H1 (cell line): ENCODE data around the gene CDC42SE2. TPM values are rescaled to one million over a fixed set of nuclear protein-coding genes. Genes with fewer than 3 reads are reported as not detected.
"Not testable (repeated sequence)": the region's sequence is repeated elsewhere in the genome, so short reads cannot be mapped to it uniquely, and the experiment has no call there.

Experiments
- CTCF ChIA-PET: fragments of 300-600 bp; sonication (Branson Sonifier 250); formaldehyde crosslinking; loops from one replicate; lab custom pipeline; 2021; ENCODE audit not compliant: partially characterized antibody; lab: Charles Lee
- POLR2A ChIA-PET: fragments of 300-600 bp; sonication (Branson Sonifier 250); formaldehyde crosslinking; loops from one replicate; lab custom pipeline; 2021; ENCODE audit warnings: inconsistent platforms; ENCODE audit not compliant: partially characterized antibody; lab: Charles Lee
- DNase-seq, 2 experiments: peaks; one replicate each; pipeline versions ENCODE4 v3.0.0 to v3.0.0-alpha.2; 2010 to 2022; ENCODE audit warnings: low spot score in 2 of 2, low read depth in 1 of 2, mixed read lengths in 1 of 2
- FAIRE-seq: peaks from 2 replicates; lab custom pipeline; 2011; peaks lifted over from hg19 to GRCh38; lab: Jason Lieb, UNC
- H2AFZ ChIP-seq: 2 replicates; pipeline ENCODE4 v1.8.1; 2012; ENCODE audit warnings: low read length, inconsistent platforms
- H2AK5ac ChIP-seq: 2 replicates; pipeline ENCODE4 v1.6.1; 2013; ENCODE audit warnings: low read depth, low read length
- H2BK120ac ChIP-seq: replicated peaks from 2 replicates; pipeline ENCODE3; 2013; ENCODE audit warnings: low read depth, low read length, inconsistent platforms
- H2BK12ac ChIP-seq: 2 replicates; pipeline ENCODE4 v1.6.1; 2013; ENCODE audit warnings: low read depth, low read length
- H2BK15ac ChIP-seq: 2 replicates; pipeline ENCODE4 v1.6.1; 2013; ENCODE audit warnings: low read length
- H2BK20ac ChIP-seq: 2 replicates; pipeline ENCODE4 v1.6.1; 2013; ENCODE audit warnings: low read length
- H2BK5ac ChIP-seq: 2 replicates; pipeline ENCODE4 v1.6.1; 2013; ENCODE audit warnings: low read depth, low read length
- H3K14ac ChIP-seq: 2 replicates; pipeline ENCODE4 v1.6.1; 2013; ENCODE audit warnings: inconsistent platforms; ENCODE audit not compliant: insufficient read length
- H3K18ac ChIP-seq: 2 replicates; pipeline ENCODE4 v1.6.1; 2013; ENCODE audit warnings: low read length; ENCODE audit errors: extremely low read depth
- H3K23ac ChIP-seq: 2 replicates; pipeline ENCODE4 v1.6.1; 2013; ENCODE audit warnings: inconsistent platforms; ENCODE audit not compliant: insufficient read length
- H3K23me2 ChIP-seq: 2 replicates; pipeline ENCODE4 v1.6.1; 2013; ENCODE audit warnings: low read depth, low read length
- H3K27ac ChIP-seq: 2 replicates; pipeline ENCODE4 v1.6.1; 2011; ENCODE audit warnings: low read depth, low read length, inconsistent platforms
- H3K27me3 ChIP-seq, 4 experiments: replicated peaks in 1 of 4; 1 replicate in 1 of 4; 2 replicates in 3 of 4; pipeline versions ENCODE4 v1.6.1 to v1.8.1; 2011 to 2013; ENCODE audit warnings: low read length in 3 of 4, mild to moderate bottlenecking in 3 of 4, inconsistent platforms in 2 of 4, mixed read lengths in 2 of 4, moderate library complexity in 1 of 4; ENCODE audit not compliant: control insufficient read depth in 3 of 4, insufficient read depth in 3 of 4; ENCODE audit errors: extremely low read depth in 1 of 4
- H3K36me3 ChIP-seq, 4 experiments: 2 replicates each; pipeline versions ENCODE4 v1.6.1 to v1.8.1; 2011 to 2013; ENCODE audit warnings: mild to moderate bottlenecking in 4 of 4, low read length in 3 of 4, moderate library complexity in 2 of 4, control low read depth in 1 of 4, inconsistent platforms in 1 of 4; ENCODE audit not compliant: insufficient read depth in 4 of 4, control insufficient read depth in 2 of 4
- H3K4ac ChIP-seq: replicated peaks from 2 replicates; pipeline ENCODE3; 2013; ENCODE audit warnings: low read length, low read depth, mixed read lengths, inconsistent platforms; ENCODE audit not compliant: insufficient read length
- H3K4me1 ChIP-seq, 4 experiments: replicated peaks in 1 of 4; 1 replicate in 1 of 4; 2 replicates in 3 of 4; pipeline versions ENCODE4 v1.6.1 to v1.8.1; 2011 to 2013; ENCODE audit warnings: low read length in 3 of 4, inconsistent platforms in 2 of 4, mixed read lengths in 1 of 4; ENCODE audit not compliant: insufficient read depth in 4 of 4, control insufficient read depth in 3 of 4
- H3K4me2 ChIP-seq, 2 experiments: 2 replicates each; pipeline versions ENCODE4 v1.6.1 to v1.8.1; 2011 to 2013; ENCODE audit warnings: low read depth in 2 of 2, low read length in 2 of 2, control low read depth in 1 of 2, inconsistent platforms in 1 of 2, mild to moderate bottlenecking in 1 of 2; ENCODE audit not compliant: insufficient read depth in 1 of 2
- H3K4me3 ChIP-seq, 4 experiments: fragments of 200-600, 300-600 bp in 1 of 4; sonication (generic), shearing (Covaris generic), sonication (Bioruptor Twin) in 1 of 4; 2 replicates each; pipeline versions ENCODE4 v1.5.1 to v1.8.1; 2011 to 2016; ENCODE audit warnings: low read length in 4 of 4, low read depth in 3 of 4, control low read depth in 2 of 4, inconsistent platforms in 2 of 4, mild to moderate bottlenecking in 2 of 4, mixed read lengths in 1 of 4, moderate library complexity in 1 of 4; ENCODE audit not compliant: insufficient read depth in 2 of 4; ENCODE audit errors: extremely low read depth in 1 of 4
- H3K56ac ChIP-seq: replicated peaks from 2 replicates; pipeline ENCODE3; 2013; ENCODE audit warnings: low read depth, mild to moderate bottlenecking, mixed read lengths, low read length, inconsistent platforms; ENCODE audit not compliant: insufficient read length
- H3K79me1 ChIP-seq: 2 replicates; pipeline ENCODE4 v1.6.1; 2013; ENCODE audit warnings: low read depth, low read length, control low read depth
- H3K79me2 ChIP-seq, 2 experiments: 2 replicates each; pipeline versions ENCODE4 v1.6.1 to v1.8.1; 2012 to 2013; ENCODE audit warnings: low read length in 2 of 2, mild to moderate bottlenecking in 2 of 2, inconsistent platforms in 1 of 2; ENCODE audit not compliant: insufficient read depth in 2 of 2, control insufficient read depth in 1 of 2
- H3K9ac ChIP-seq, 4 experiments: replicated peaks in 1 of 4; 1 replicate in 1 of 4; 2 replicates in 3 of 4; pipeline versions ENCODE4 v1.6.1 to v1.8.1; 2011 to 2013; ENCODE audit warnings: low read depth in 3 of 4, low read length in 3 of 4, control low read depth in 2 of 4, mild to moderate bottlenecking in 2 of 4, moderate library complexity in 2 of 4, inconsistent platforms in 1 of 4; ENCODE audit errors: extremely low read depth in 1 of 4
- H3K9me3 ChIP-seq, 2 experiments: 2 replicates each; pipeline versions ENCODE4 v1.6.1 to v1.8.1; 2012 to 2013; ENCODE audit warnings: mild to moderate bottlenecking in 2 of 2, moderate library complexity in 2 of 2, control low read depth in 1 of 2, inconsistent platforms in 1 of 2, low read depth in 1 of 2, low read length in 1 of 2, mixed read lengths in 1 of 2; ENCODE audit not compliant: insufficient read depth in 2 of 2
- H4K20me1 ChIP-seq, 2 experiments: replicated peaks in 1 of 2; 2 replicates each; pipeline versions ENCODE3 to v1.8.1; 2011 to 2013; ENCODE audit warnings: inconsistent platforms in 2 of 2, low read length in 2 of 2, mild to moderate bottlenecking in 1 of 2; ENCODE audit not compliant: insufficient read depth in 2 of 2, control insufficient read depth in 1 of 2
- H4K5ac ChIP-seq: 2 replicates; pipeline ENCODE4 v1.6.1; 2013; ENCODE audit warnings: low read length, low read depth, mixed read lengths, inconsistent platforms; ENCODE audit not compliant: insufficient read length
- H4K8ac ChIP-seq: 2 replicates; pipeline ENCODE4 v1.8.0; 2013; ENCODE audit warnings: mild to moderate bottlenecking, moderate library complexity, low read length, inconsistent platforms; ENCODE audit not compliant: insufficient read depth; ENCODE audit errors: extremely low read depth
- H4K91ac ChIP-seq: replicated peaks from 2 replicates; pipeline ENCODE3; 2013; ENCODE audit warnings: low read length, mixed read lengths, inconsistent platforms; ENCODE audit not compliant: insufficient read length
- WGBS, 2 experiments: shearing (Covaris generic) in 1 of 2; methylation state at CpG; one replicate each; pipeline versions ENCODE4 v1.1.6 to v1.1.7; 2013 to 2015; ENCODE audit warnings: low lambda C conversion rate in 2 of 2, mixed read lengths in 2 of 2, inconsistent platforms in 1 of 2, low coverage in 1 of 2, missing lambda C conversion rate in 1 of 2; ENCODE audit not compliant: insufficient replicate concordance in 2 of 2, insufficient coverage in 1 of 2, insufficient read length in 1 of 2; ENCODE audit errors: extremely low coverage in 1 of 2, missing lambda C conversion rate in 1 of 2; 5-methylcytosine and 5-hydroxymethylcytosine counted together
- polyA plus RNA-seq, 7 experiments: library from polyadenylated mRNA; depleted of rRNA in 3 of 7; stranded (reverse) in 5 of 7; unstranded in 2 of 7; fragments of >200 nt in 5 of 7; fragments of 200-250 nt in 2 of 7; gene quantifications; 1 replicate in 5 of 7; 2 replicates in 1 of 7; 4 replicates in 1 of 7; pipeline versions ENCODE4 v1.2.1 to v1.2.3, GENCODE V29; 2011 to 2013; ENCODE audit warnings: missing spikeins in 2 of 7, mixed read lengths in 2 of 7
- total RNA-seq: library from RNA; stranded (reverse); fragmentation: NEBNext Ultra II Directional; extraction: Animal tissue kit (Norgen Biotek cat#: 25700); gene quantifications from 2 replicates; pipeline ENCODE4 v1.2.1, GENCODE V29; 2021

Gene CDC42SE2
- total and polyA plus RNA-seq, 2 of the 8 experiments (the other 6 are each of a cell fraction or from before 2014, with no cell fraction given) = 16.7 to 30.8 TPM

DNA sequence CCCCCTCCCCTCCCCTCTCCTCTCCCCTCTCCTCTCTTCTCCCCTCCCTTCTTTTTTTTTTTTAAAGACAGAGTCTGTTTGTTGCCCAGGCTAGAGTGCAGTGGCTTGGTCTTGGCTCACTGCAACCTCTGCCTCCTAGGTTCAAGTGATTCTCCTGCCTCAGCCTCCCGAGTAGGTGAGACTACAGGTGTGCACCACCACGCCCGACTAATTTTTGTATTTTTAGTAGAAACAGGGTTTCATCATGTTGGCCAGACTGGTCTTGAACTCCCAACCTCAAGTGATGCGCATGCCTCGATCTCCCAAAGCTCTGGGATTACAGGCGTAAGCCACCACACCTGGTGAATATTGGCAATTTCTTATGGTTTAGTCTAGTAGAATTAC lies 14.9 kb downstream of the CDC42SE2 start:
- H3K4me2 ChIP-seq, H3K9me3 ChIP-seq, FAIRE-seq, H2BK5ac ChIP-seq, H4K91ac ChIP-seq, H3K36me3 ChIP-seq, H2BK120ac ChIP-seq, H2AK5ac ChIP-seq, H3K4ac ChIP-seq, H3K79me1 ChIP-seq, H2BK12ac ChIP-seq, H3K23ac ChIP-seq, H3K23me2 ChIP-seq, H3K14ac ChIP-seq, H3K9ac ChIP-seq, H3K56ac ChIP-seq, H2AFZ ChIP-seq, POLR2A ChIA-PET, H2BK15ac ChIP-seq, H4K5ac ChIP-seq, H4K20me1 ChIP-seq, H3K18ac ChIP-seq, H3K27ac ChIP-seq, H3K27me3 ChIP-seq, H3K4me3 ChIP-seq, H3K4me1 ChIP-seq, H2BK20ac ChIP-seq, H4K8ac ChIP-seq, DNase-seq: not testable (repeated sequence)
- CTCF ChIA-PET = interaction anchor here (1.0 kb wide), 1 partner anchor 13 kb away, joined by 5 read pairs; no protein-coding TSS in a partner anchor
- H3K79me2 ChIP-seq = peaks cover 0 to 73% of the 10 kb centered on the region in 2 experiments; a peak in 2 of 4 replicates
- WGBS, 2 experiments = 73% methylated on average over 6 of the region's 6 CpGs; no CpG with 5 or more reads in 1 of the 2 experiments
